K562 (cell line): ENCODE data around the gene TAMALIN. TPM values are rescaled to one million over a fixed set of nuclear protein-coding genes. Genes with fewer than 3 reads are reported as not detected.
A peak's percentile ranks its signal among the peaks of the same experiment; 100 is the strongest.

Experiments used
- ATF7 ChIP-seq: fragments of 450-650 bp; IDR thresholded peaks from 2 replicates; pipeline ENCODE4 v1.7.1; 2014; ENCODE audit warnings: mild to moderate bottlenecking, moderate library complexity
- CREM ChIP-seq: IDR thresholded peaks from 2 replicates; pipeline ENCODE4 v1.6.1; 2014; ENCODE audit warnings: antibody characterized with exemption, low read depth
- ETS1 ChIP-seq: conservative IDR thresholded peaks from 2 replicates; pipeline ENCODE4 v1.6.1; 2011; ENCODE audit warnings: low read depth, mild to moderate bottlenecking, low read length; ENCODE audit not compliant: control insufficient read depth
- HIVEP1 ChIP-seq: fragments of 250-450 bp; sonication (Bioruptor Pico); IDR thresholded peaks from 2 replicates; pipeline ENCODE4 v1.4.0; 2020; ENCODE audit warnings: mild to moderate bottlenecking
- MAFG ChIP-seq: fragments of 450-650 bp; conservative IDR thresholded peaks from 2 replicates; pipeline ENCODE4 v1.6.1; 2016; ENCODE audit warnings: missing genetic modification characterization, missing compliant biosample characterization
- MBD2 ChIP-seq: sonication (generic); IDR thresholded peaks from 2 replicates; pipeline ENCODE4 v1.6.1; 2016; ENCODE audit warnings: low read depth, borderline replicate concordance
- RB1 ChIP-seq: fragments of 450-650 bp; IDR thresholded peaks from 2 replicates; pipeline ENCODE4 v1.6.1; 2017; ENCODE audit warnings: low read depth, mild to moderate bottlenecking
- RBM25 ChIP-seq: fragments of 200-400 bp; formaldehyde crosslinking; IDR thresholded peaks from 2 replicates; pipeline ENCODE4 v1.6.1; 2018; ENCODE audit warnings: low read length, low read depth, moderate library complexity; ENCODE audit not compliant: severe bottlenecking
- SRF ChIP-seq, 2 experiments: fragments of 250-450, 450-650 bp in 1 of 2; sonication (Bioruptor Pico) in 1 of 2; sonication (generic) in 1 of 2; formaldehyde crosslinking; IDR thresholded peaks; 2 replicates each; pipeline versions ENCODE4 v1.5.0 to v1.5.1; 2020 to 2022; ENCODE audit warnings: mild to moderate bottlenecking in 1 of 2, missing genetic modification reagents in 1 of 2
- SRSF1 ChIP-seq: fragments of 200-400 bp; formaldehyde crosslinking; IDR thresholded peaks from 2 replicates; pipeline ENCODE4 v1.6.1; 2017; ENCODE audit warnings: mild to moderate bottlenecking, low read depth, low read length, moderate library complexity
- UBTF ChIP-seq, 2 experiments: IDR thresholded peaks; 2 replicates each; pipeline ENCODE4 v1.6.1; 2012; ENCODE audit warnings: improper control_type of control experiment in 2 of 2, low read depth in 2 of 2, low read length in 2 of 2, borderline replicate concordance in 1 of 2
- VEZF1 ChIP-seq: fragments of 200-800 bp; sonication (Bioruptor generic); IDR thresholded peaks from 2 replicates; pipeline ENCODE4 v1.6.1; 2017; ENCODE audit warnings: missing genetic modification characterization, missing compliant biosample characterization
- ZBTB12 ChIP-seq: fragments of 250-450 bp; sonication (Bioruptor Pico); IDR thresholded peaks from 2 replicates; pipeline ENCODE4 v1.4.0; 2020
- ZBTB7A ChIP-seq: IDR thresholded peaks from 2 replicates; pipeline ENCODE4 v1.6.1; 2011; ENCODE audit warnings: low read depth, mild to moderate bottlenecking, low read length, moderate library complexity, borderline replicate concordance; ENCODE audit not compliant: control insufficient read depth
- polyA plus RNA-seq, 8 experiments: library from polyadenylated mRNA; depleted of rRNA in 4 of 8; stranded (reverse) in 5 of 8; unstranded in 3 of 8; fragments of >200 nt; fragmentation: Nextera tagmentation in 2 of 8; fragmentation: Illumina TruSeq in 1 of 8; extraction: Ambion mirVana in 2 of 8; extraction: Trizol in 1 of 8; gene quantifications; 2 replicates each; pipeline versions ENCODE4 v1.2.1 to v1.2.3, GENCODE V29; 2011 to 2014; ENCODE audit warnings: inconsistent platforms in 1 of 8, missing spikeins in 1 of 8
- total RNA-seq, 7 experiments: library from RNA; depleted of rRNA in 6 of 7; stranded (reverse); fragments of >200 nt in 6 of 7; fragmentation: Illumina TruSeq in 2 of 7; extraction: Trizol in 2 of 7; gene quantifications; 2 replicates each; pipeline versions ENCODE4 v1.2.1 to v1.2.3, GENCODE V29; 2011 to 2021; ENCODE audit warnings: low replicate concordance in 1 of 7

The TAMALIN gene
- total and polyA plus RNA-seq, 9 of the 15 experiments (the other 6 are each of a cell fraction or from before 2014, with no cell fraction given), result 0.74 to 2.2 (median 1.5) TPM; not detected in 2

- peak; percentile 42 for TF ChIP-seq ZBTB12 (CRISPR knock-in tag)
- no peak for TF ChIP-seq MAFG (tag)
- peak; percentile 52 to 81; a peak in 1 of 4 replicates for TF ChIP-seq UBTF (IDR thresholded peaks at IDR 0.05; ENCODE audit: borderline replicate concordance in 1 of 2, low read depth in 2 of 2, low read length in 2 of 2)
- peak; percentile 50; the same call in 1 of the 2 replicates for TF ChIP-seq MBD2
- peak; percentile 83; the same call in 1 of the 2 replicates for TF ChIP-seq ZBTB7A
- TF ChIP-seq SRSF1, result no peak
- TF ChIP-seq HIVEP1, result peak; percentile 94
- 0 out of 2 replicates have a peak, but pooled peaks have one; percentile 76 for TF ChIP-seq ETS1
- TF ChIP-seq ATF7, result peak; percentile 98
- TF ChIP-seq SRF (CRISPR knock-in tag; IDR thresholded peaks at IDR 0.05), result peak in 1 of 2 experiments; percentile 57; a peak in 1 of 4 replicates
- TF ChIP-seq RBM25, result peak; percentile 9
- TF ChIP-seq RB1, result peak; percentile 47; the same call in 1 of the 2 replicates
- peak; percentile 87 for TF ChIP-seq VEZF1 (CRISPR knock-in tag)
- peak; percentile 93 for TF ChIP-seq CREM
Measured at GRCh38 chr12:52032804-52033445, 26.2 kb downstream of the TAMALIN start (continued).
